GM12878 (cell line): ENCODE measurements around the gene EML5. TPM values are rescaled to one million over a fixed set of nuclear protein-coding genes. Genes with fewer than 3 reads are reported as not detected.

Experiments
- ATAC-seq: fragments of 200-7000 bp; cut with Tn5 transposase; 3 replicates; pipeline ENCODE4 v1.9.1; 2020; ENCODE audit warnings: mild to moderate bottlenecking, moderate library complexity
- BruUV-seq: library from RNA; stranded (reverse); fragments of 400-500 nt; replicated peaks from 2 replicates; lab custom pipeline; 2021; lab: Mats Ljungman, UMichigan
- CTCF ChIA-PET: fragments of 300-600 bp; sonication (Branson Sonifier 250); formaldehyde crosslinking; extraction: SDS; loops from one replicate; lab custom pipeline; 2021; ENCODE audit warnings: inconsistent platforms; lab: Yijun Ruan, JAX
- POLR2A ChIA-PET: fragments of 350-600 bp; formaldehyde crosslinking; extraction: SDS; loops from one replicate; lab custom pipeline; 2021; ENCODE audit warnings: inconsistent platforms; lab: Charles Lee
- RAD21 ChIA-PET: fragments of 300-600 bp; sonication (Branson Sonifier 250); formaldehyde crosslinking; loops from one replicate; lab custom pipeline; 2023; ENCODE audit warnings: antibody characterized with exemption; ENCODE audit not compliant: unreplicated experiment; lab: Charles Lee
- SMC1A ChIA-PET: fragments of 300-600 bp; sonication (Branson Sonifier 250); formaldehyde crosslinking; loops from one replicate; lab custom pipeline; 2023; ENCODE audit not compliant: unreplicated experiment, uncharacterized antibody; lab: Charles Lee
- DNase-seq: peaks from one replicate; pipeline ENCODE4 v3.0.0-alpha.2; 2011; ENCODE audit warnings: low read depth, low spot score
- FAIRE-seq: peaks from 3 replicates; lab custom pipeline; 2011; peaks lifted over from hg19 to GRCh38; lab: Jason Lieb, UNC
- H2AFZ ChIP-seq: 2 replicates; pipeline ENCODE4 v1.6.0; 2011; ENCODE audit warnings: low read depth, low read length, control low read depth; ENCODE audit not compliant: control insufficient read depth
- H3K27ac ChIP-seq: 2 replicates; pipeline ENCODE4 v1.5.1; 2011; ENCODE audit warnings: control low read depth; ENCODE audit not compliant: control insufficient read depth, insufficient read depth
- H3K27me3 ChIP-seq, 2 experiments: replicated peaks in 1 of 2; 2 replicates each; pipeline versions ENCODE4 v1.6.0 to v1.6.1; 2011; ENCODE audit warnings: low read length in 1 of 2; ENCODE audit not compliant: control insufficient read depth in 2 of 2, insufficient read depth in 2 of 2
- H3K36me3 ChIP-seq, 2 experiments: 2 replicates each; pipeline ENCODE4 v1.5.1; 2011; ENCODE audit warnings: low read length in 1 of 2; ENCODE audit not compliant: control insufficient read depth in 2 of 2, insufficient read depth in 2 of 2
- H3K4me1 ChIP-seq: 2 replicates; pipeline ENCODE4 v1.6.1; 2011; ENCODE audit warnings: mild to moderate bottlenecking, low read length, moderate library complexity, mixed read lengths; ENCODE audit not compliant: control insufficient read depth, insufficient read depth
- H3K4me2 ChIP-seq: 2 replicates; pipeline ENCODE4 v1.6.0; 2011; ENCODE audit warnings: control low read depth; ENCODE audit not compliant: control insufficient read depth, insufficient read depth
- H3K4me3 ChIP-seq: fragments of 200-600 bp; sonication (generic); 2 replicates; pipeline ENCODE4 v1.5.1; 2016
- H3K79me2 ChIP-seq: 2 replicates; pipeline ENCODE4 v1.6.0; 2011; ENCODE audit warnings: low read length; ENCODE audit not compliant: control insufficient read depth, insufficient read depth
- H3K9ac ChIP-seq: 2 replicates; pipeline ENCODE4 v1.8.0; 2011; ENCODE audit warnings: low read length, control low read depth, mixed read lengths; ENCODE audit not compliant: control insufficient read depth, insufficient read depth
- H3K9me3 ChIP-seq: replicated peaks from 3 replicates; pipeline ENCODE4 v1.5.1; 2011; ENCODE audit warnings: mild to moderate bottlenecking, low read length; ENCODE audit not compliant: control insufficient read depth, insufficient read depth
- H4K20me1 ChIP-seq: 2 replicates; pipeline ENCODE4 v1.6.0; 2011; ENCODE audit not compliant: control insufficient read depth, insufficient read depth
- GATAD2B ChIP-seq: fragments of 450-650 bp; conservative IDR thresholded peaks from 2 replicates; pipeline ENCODE4 v1.6.1; 2017; ENCODE audit warnings: low read depth, mild to moderate bottlenecking, moderate library complexity
- LARP7 ChIP-seq: fragments of 450-650 bp; IDR thresholded peaks from 2 replicates; pipeline ENCODE4 v1.6.1; 2017; ENCODE audit warnings: mild to moderate bottlenecking
- MTA3 ChIP-seq: IDR thresholded peaks from 2 replicates; pipeline ENCODE4 v1.6.1; 2012; ENCODE audit warnings: low read length, inconsistent platforms, borderline replicate concordance
- SUZ12 ChIP-seq: fragments of 200-600 bp; sonication (generic); IDR thresholded peaks from one replicate; pipeline ENCODE4 v1.6.1; 2018; ENCODE audit warnings: antibody characterized with exemption, mild to moderate bottlenecking; ENCODE audit not compliant: unreplicated experiment
- WRNIP1 ChIP-seq: IDR thresholded peaks from 2 replicates; pipeline ENCODE4 v1.6.1; 2011; ENCODE audit warnings: low read depth, low read length, improper control_type of control experiment, borderline replicate concordance
- ZBED1 ChIP-seq: IDR thresholded peaks from 2 replicates; pipeline ENCODE4 v1.6.1; 2016; ENCODE audit warnings: borderline replicate concordance
- ZNF24 ChIP-seq: fragments of 450-650 bp; IDR thresholded peaks from 2 replicates; pipeline ENCODE4 v1.6.1; 2017; ENCODE audit warnings: antibody characterized with exemption, mild to moderate bottlenecking
- ZNF384 ChIP-seq: IDR thresholded peaks from 2 replicates; pipeline ENCODE4 v1.6.1; 2012; ENCODE audit warnings: low read depth, mild to moderate bottlenecking, low read length, improper control_type of control experiment, borderline replicate concordance
- WGBS: methylation state at CpG from one replicate; pipeline ENCODE4 v1.1.6; 2016; ENCODE audit warnings: low lambda C conversion rate; ENCODE audit not compliant: insufficient replicate concordance, insufficient coverage; ENCODE audit errors: missing lambda C conversion rate; 5-methylcytosine and 5-hydroxymethylcytosine counted together
- in situ Hi-C: fragments of 300-500 bp; cut with MboI; formaldehyde crosslinking; loops from 9 replicates; pipeline ENCODE4 v1.14.3; 2018; ENCODE audit warnings: mixed read lengths
- intact Hi-C: fragments of 100-400 bp; cut with micrococcal nuclease; formaldehyde crosslinking; loops from one replicate; pipeline ENCODE4 v1.14.2; 2022; ENCODE audit not compliant: unreplicated experiment
- polyA plus RNA-seq, 11 experiments: library from polyadenylated mRNA; depleted of rRNA in 4 of 11; unstranded in 6 of 11; stranded (reverse) in 5 of 11; fragments of >200 nt; fragmentation: Nextera tagmentation in 4 of 11; fragmentation: Illumina TruSeq in 1 of 11; extraction: Ambion mirVana in 4 of 11; extraction: Trizol in 1 of 11; gene quantifications; 1 replicate in 1 of 11; 2 replicates in 10 of 11; pipeline versions ENCODE4 v1.2.1 to v1.2.3, GENCODE V29; 2011 to 2016; ENCODE audit warnings: inconsistent platforms in 2 of 11, missing spikeins in 2 of 11, low read depth in 1 of 11
- total RNA-seq, 4 experiments: library from RNA; depleted of rRNA in 3 of 4; stranded (reverse); fragments of >200 nt in 3 of 4; fragmentation: Illumina TruSeq in 1 of 4; extraction: Trizol in 1 of 4; gene quantifications; 2 replicates each; pipeline versions ENCODE4 v1.2.1 to v1.2.3, GENCODE V29; 2013 to 2021
- TF ChIP-seq, protein P1 (sequence below): fragments of 450-650 bp; formaldehyde crosslinking; IDR thresholded peaks from 2 replicates; pipeline ENCODE4 v1.4.0; 2022; ENCODE audit warnings: mild to moderate bottlenecking, moderate library complexity
- TF ChIP-seq, protein P2 (sequence below): fragments of 450-650 bp; IDR thresholded peaks from 2 replicates; pipeline ENCODE4 v1.6.1; 2017; ENCODE audit warnings: mild to moderate bottlenecking, moderate library complexity
- TF ChIP-seq, protein P3 (sequence below): IDR thresholded peaks from 2 replicates; pipeline ENCODE4 v1.6.1; 2012; ENCODE audit warnings: low read depth, low read length, improper control_type of control experiment
- TF ChIP-seq, protein P4 (sequence below): fragments of 450-650 bp; IDR thresholded peaks from 2 replicates; pipeline ENCODE4 v1.6.1; 2017; ENCODE audit warnings: mild to moderate bottlenecking
- TF ChIP-seq, protein P5 (sequence below): fragments of 450-650 bp; IDR thresholded peaks from 2 replicates; pipeline ENCODE4 v1.6.1; 2017; ENCODE audit warnings: low read depth, mild to moderate bottlenecking, moderate library complexity

Gene EML5
- total and polyA plus RNA-seq, 10 of the 15 experiments (the other 5 are each of a cell fraction or from before 2014, with no cell fraction given) = 0.08 to 0.35 (median 0.22) TPM; not detected in 1

DNA sequence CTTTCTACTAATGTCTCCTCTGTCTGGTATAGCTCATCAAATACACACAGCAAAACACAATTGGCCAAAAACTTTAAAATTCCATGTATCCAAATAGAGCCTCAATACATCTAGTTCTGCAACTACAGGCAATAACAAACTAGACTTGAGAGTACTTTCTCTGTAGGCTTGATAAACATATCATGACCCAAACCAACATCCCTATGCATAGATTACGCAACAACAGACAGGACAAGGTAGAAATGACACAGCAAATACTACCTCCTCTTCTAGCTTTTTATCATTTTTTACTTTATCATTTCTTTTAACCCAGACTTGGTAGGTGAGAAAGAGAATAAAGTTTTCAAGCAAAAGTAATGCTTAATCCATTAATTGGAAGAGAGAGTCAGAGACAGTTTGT is 41.8 kb downstream of the EML5 start:
- ATAC-seq = no peak
- TF ChIP-seq SUZ12 (no peak), GATAD2B (no peak), ZBED1 (no peak), MTA3 (no peak), ZNF384 (no peak), WRNIP1 (no peak), ZNF24 (no peak), LARP7 (no peak)
- TF ChIP-seq, protein P1, sequence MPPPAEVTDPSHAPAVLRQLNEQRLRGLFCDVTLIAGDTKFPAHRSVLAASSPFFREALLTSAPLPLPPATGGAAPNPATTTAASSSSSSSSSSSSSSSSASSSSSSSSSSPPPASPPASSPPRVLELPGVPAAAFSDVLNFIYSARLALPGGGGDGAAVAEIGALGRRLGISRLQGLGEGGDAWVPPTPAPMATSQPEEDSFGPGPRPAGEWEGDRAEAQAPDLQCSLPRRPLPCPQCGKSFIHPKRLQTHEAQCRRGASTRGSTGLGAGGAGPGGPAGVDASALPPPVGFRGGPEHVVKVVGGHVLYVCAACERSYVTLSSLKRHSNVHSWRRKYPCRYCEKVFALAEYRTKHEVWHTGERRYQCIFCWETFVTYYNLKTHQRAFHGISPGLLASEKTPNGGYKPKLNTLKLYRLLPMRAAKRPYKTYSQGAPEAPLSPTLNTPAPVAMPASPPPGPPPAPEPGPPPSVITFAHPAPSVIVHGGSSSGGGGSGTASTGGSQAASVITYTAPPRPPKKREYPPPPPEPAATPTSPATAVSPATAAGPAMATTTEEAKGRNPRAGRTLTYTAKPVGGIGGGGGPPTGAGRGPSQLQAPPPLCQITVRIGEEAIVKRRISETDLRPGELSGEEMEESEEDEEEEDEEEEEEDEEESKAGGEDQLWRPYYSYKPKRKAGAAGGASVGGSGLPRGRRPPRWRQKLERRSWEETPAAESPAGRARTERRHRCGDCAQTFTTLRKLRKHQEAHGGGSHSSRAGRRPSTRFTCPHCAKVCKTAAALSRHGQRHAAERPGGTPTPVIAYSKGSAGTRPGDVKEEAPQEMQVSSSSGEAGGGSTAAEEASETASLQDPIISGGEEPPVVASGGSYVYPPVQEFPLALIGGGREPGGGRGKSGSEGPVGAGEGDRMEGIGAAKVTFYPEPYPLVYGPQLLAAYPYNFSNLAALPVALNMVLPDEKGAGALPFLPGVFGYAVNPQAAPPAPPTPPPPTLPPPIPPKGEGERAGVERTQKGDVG (CRISPR knock-in tag) = no peak
- TF ChIP-seq, protein P2, sequence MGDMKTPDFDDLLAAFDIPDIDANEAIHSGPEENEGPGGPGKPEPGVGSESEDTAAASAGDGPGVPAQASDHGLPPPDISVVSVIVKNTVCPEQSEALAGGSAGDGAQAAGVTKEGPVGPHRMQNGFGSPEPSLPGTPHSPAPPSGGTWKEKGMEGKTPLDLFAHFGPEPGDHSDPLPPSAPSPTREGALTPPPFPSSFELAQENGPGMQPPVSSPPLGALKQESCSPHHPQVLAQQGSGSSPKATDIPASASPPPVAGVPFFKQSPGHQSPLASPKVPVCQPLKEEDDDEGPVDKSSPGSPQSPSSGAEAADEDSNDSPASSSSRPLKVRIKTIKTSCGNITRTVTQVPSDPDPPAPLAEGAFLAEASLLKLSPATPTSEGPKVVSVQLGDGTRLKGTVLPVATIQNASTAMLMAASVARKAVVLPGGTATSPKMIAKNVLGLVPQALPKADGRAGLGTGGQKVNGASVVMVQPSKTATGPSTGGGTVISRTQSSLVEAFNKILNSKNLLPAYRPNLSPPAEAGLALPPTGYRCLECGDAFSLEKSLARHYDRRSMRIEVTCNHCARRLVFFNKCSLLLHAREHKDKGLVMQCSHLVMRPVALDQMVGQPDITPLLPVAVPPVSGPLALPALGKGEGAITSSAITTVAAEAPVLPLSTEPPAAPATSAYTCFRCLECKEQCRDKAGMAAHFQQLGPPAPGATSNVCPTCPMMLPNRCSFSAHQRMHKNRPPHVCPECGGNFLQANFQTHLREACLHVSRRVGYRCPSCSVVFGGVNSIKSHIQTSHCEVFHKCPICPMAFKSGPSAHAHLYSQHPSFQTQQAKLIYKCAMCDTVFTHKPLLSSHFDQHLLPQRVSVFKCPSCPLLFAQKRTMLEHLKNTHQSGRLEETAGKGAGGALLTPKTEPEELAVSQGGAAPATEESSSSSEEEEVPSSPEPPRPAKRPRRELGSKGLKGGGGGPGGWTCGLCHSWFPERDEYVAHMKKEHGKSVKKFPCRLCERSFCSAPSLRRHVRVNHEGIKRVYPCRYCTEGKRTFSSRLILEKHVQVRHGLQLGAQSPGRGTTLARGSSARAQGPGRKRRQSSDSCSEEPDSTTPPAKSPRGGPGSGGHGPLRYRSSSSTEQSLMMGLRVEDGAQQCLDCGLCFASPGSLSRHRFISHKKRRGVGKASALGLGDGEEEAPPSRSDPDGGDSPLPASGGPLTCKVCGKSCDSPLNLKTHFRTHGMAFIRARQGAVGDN = no peak
- TF ChIP-seq, protein P3, sequence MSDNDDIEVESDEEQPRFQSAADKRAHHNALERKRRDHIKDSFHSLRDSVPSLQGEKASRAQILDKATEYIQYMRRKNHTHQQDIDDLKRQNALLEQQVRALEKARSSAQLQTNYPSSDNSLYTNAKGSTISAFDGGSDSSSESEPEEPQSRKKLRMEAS = no peak
- TF ChIP-seq, protein P4, sequence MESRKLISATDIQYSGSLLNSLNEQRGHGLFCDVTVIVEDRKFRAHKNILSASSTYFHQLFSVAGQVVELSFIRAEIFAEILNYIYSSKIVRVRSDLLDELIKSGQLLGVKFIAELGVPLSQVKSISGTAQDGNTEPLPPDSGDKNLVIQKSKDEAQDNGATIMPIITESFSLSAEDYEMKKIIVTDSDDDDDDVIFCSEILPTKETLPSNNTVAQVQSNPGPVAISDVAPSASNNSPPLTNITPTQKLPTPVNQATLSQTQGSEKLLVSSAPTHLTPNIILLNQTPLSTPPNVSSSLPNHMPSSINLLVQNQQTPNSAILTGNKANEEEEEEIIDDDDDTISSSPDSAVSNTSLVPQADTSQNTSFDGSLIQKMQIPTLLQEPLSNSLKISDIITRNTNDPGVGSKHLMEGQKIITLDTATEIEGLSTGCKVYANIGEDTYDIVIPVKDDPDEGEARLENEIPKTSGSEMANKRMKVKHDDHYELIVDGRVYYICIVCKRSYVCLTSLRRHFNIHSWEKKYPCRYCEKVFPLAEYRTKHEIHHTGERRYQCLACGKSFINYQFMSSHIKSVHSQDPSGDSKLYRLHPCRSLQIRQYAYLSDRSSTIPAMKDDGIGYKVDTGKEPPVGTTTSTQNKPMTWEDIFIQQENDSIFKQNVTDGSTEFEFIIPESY = no peak
- TF ChIP-seq, protein P5, sequence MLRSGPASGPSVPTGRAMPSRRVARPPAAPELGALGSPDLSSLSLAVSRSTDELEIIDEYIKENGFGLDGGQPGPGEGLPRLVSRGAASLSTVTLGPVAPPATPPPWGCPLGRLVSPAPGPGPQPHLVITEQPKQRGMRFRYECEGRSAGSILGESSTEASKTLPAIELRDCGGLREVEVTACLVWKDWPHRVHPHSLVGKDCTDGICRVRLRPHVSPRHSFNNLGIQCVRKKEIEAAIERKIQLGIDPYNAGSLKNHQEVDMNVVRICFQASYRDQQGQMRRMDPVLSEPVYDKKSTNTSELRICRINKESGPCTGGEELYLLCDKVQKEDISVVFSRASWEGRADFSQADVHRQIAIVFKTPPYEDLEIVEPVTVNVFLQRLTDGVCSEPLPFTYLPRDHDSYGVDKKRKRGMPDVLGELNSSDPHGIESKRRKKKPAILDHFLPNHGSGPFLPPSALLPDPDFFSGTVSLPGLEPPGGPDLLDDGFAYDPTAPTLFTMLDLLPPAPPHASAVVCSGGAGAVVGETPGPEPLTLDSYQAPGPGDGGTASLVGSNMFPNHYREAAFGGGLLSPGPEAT = no peak

More for the DNA sequence above, 41.8 kb downstream of the EML5 start:
- Histone ChIP-seq H4K20me1 (no peaks in the 10 kb centered on the region), H2AFZ (no peak overlapping the region), H3K4me2 (no peak overlapping the region), H3K27ac (no peak overlapping the region), H3K4me1 (no peaks in the 10 kb centered on the region), H3K79me2 (no peaks in the 10 kb centered on the region), H3K4me3 (no peak overlapping the region), H3K9me3 (no peaks in the 10 kb centered on the region), H3K9ac (no peak overlapping the region), H3K36me3 (no peaks in the 10 kb centered on the region), H3K27me3 (no peaks in the 10 kb centered on the region)
- no TSS peak for BruUV-seq
- ChIA-PET POLR2A (no interaction called here), RAD21 (interaction anchor here (1.0 to 2.6 kb wide), 3 partner anchors 69 to 83 kb away, joined by 3 to 21 read pairs (median 3); no protein-coding TSS in a partner anchor), SMC1A (interaction anchor here (0.8 to 3.0 kb wide), 3 partner anchors 25 to 83 kb away, joined by 4 to 20 read pairs (median 6); no protein-coding TSS in a partner anchor), CTCF (interaction anchor here (0.6 to 2.1 kb wide), 3 partner anchors 83 to 196 kb away, joined by 3 to 32 read pairs (median 3); no protein-coding TSS in a partner anchor)
- intact Hi-C loops (no loop called here), in situ Hi-C loops (no loop called here)
- FAIRE-seq (no peak), DNase-seq (no peak)
- 84% methylated on average over 1 of the region's 1 CpG for WGBS
